ENCODE data around the gene CAPN9.
A peak's percentile ranks its signal among the peaks of the same experiment; 100 is the strongest.
"Not testable (repeated sequence)": the region's sequence is repeated elsewhere in the genome, so short reads cannot be mapped to it uniquely, and the experiment has no call there.

The CAPN9 gene

GRCh38 chr1:230746617-230747016, 571 bp upstream of the CAPN9 start:
- no peak for DNase-seq (ENCODE audit: low spot score)

DNA sequence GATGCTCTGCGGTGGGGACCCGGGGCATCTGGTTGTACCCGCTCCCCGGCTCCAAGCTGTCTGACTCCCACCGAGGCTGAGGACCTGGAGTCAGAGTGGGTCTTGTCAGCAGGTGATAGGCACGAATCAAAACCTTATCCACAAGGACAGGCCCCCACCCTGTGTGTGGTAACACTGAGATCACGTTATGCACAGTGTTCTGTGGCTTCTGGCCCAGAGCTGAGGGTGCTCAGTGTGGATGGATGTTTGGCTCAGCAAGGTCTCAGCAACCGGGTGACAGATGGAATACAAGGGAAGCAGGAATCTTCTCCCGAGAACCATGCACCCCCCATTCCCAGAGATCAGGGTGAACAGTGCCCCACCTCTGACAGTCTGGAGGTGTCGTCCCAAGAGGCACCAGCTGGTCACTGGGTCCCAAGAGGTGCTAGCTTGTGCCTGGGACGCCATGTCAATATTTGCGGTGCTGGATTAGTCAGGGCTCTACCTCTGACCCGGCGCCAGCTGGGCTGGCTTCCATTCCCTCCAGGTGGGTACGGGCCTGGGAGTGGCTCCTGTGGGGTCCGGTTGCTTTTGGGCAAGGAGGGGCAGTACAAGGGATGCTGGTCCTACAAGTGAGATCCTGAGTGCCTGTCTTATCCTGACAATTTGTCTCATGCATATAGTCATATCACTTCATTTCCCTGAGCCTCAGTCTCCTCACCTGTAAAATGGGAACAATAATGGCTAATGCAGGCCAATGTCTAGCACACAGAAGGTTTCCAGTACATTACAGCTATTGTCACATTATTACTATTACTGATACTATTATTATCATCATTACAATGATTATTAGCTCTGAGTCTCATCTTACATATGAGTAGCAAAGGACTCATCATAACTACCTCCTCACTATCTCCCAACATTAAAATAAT, 957 bp downstream of the CAPN9 start:
- DNase-seq (ENCODE audit: low spot score): no peak

GRCh38 chr1:230749150-230749549, 2.0 kb downstream of the CAPN9 start:
- DNase-seq (ENCODE audit: low spot score): no peak

GRCh38 chr1:230749635-230750034, 2.4 kb downstream of the CAPN9 start:
- DNase-seq (ENCODE audit: low spot score): no peak

DNA sequence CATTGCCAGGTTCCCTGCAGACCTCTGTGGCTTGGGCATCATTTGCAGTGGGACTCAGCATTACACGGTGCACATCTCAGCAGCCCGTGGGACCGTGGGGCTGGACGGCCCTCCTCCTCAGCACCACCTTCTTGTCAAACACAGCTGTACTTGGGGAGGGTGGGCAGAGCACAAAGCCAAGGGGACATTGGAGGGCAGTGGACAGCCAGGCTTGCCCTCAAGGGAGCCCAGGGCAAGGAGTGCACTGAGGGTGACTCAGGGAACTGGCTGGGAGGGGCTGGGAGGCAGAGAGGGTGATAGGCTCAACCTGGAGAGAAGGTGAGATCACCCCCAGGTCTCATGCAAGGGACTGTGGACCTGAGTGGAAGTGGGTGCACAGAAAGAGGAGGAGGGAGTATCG, 3.4 kb downstream of the CAPN9 start:
- DNase-seq (ENCODE audit: low spot score): no peak

DNA sequence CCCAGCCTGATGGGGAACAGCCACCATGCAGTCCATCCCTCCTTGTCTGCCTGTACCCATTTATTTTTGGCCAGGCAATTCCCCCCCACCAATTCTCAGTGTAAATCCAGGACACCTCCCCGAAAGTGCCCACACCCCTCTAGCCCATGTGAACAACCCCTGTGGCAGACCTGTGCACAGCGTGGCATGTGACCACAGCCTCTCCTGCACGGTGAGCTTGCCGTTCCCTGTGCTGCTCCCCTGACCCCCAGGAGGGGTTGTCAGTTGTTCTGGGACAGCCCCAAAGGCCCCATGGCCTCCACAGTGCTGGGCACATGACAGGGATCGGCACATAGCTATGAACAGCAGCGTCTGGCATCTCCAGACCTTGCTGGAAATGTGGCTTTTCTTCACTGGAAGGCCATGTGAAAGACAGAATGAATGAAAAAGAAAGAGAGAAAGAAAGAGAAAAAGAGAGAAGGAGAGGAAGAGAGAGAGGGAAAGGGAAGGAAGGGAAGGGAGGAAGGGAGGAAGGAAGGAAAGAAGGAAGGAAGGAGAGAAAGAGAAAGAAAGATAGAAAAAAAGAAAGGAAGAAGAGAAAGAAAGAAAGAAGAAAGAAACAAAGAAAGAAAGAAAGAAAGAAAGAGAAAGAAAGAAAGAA, 3.9 kb downstream of the CAPN9 start:
- no peak for DNase-seq (ENCODE audit: low spot score)

GRCh38 chr1:230752407-230752806, 5.2 kb downstream of the CAPN9 start:
- no peak for DNase-seq (ENCODE audit: low spot score)

- DNase-seq (ENCODE audit: low spot score): no peak
Measured at GRCh38 chr1:230753191-230753585, 6.0 kb downstream of the CAPN9 start.

- DNase-seq (ENCODE audit: low spot score): peak; percentile 51
Measured at GRCh38 chr1:230753586-230754251, 6.5 kb downstream of the CAPN9 start.

DNA sequence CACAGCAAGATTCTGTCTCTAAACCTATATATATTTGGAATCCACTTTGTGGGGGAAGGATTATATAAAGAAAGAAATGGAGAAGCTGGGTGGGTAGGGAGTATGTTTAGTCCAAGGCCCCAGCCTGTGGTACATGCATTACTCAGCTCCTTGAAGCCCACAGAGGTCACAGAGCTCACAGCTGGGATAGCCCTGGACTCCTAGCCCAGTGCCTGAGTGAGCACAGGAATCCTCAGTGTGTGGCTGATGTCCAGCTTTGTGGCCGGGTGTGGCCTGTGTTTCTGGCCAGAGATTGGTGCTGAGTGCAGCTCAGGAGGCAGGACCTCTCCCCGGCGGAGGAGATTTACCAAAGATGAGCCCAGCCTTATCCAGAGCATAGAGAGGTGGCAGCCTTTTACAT, 7.6 kb downstream of the CAPN9 start:
- DNase-seq (ENCODE audit: low spot score): peak; percentile 91

- DNase-seq (ENCODE audit: low spot score): no peak
Measured at GRCh38 chr1:230757856-230758708, 10.9 kb downstream of the CAPN9 start.

GRCh38 chr1:230758709-230759368, 11.7 kb downstream of the CAPN9 start:
- peak; percentile 50 for DNase-seq (ENCODE audit: low spot score)

DNA sequence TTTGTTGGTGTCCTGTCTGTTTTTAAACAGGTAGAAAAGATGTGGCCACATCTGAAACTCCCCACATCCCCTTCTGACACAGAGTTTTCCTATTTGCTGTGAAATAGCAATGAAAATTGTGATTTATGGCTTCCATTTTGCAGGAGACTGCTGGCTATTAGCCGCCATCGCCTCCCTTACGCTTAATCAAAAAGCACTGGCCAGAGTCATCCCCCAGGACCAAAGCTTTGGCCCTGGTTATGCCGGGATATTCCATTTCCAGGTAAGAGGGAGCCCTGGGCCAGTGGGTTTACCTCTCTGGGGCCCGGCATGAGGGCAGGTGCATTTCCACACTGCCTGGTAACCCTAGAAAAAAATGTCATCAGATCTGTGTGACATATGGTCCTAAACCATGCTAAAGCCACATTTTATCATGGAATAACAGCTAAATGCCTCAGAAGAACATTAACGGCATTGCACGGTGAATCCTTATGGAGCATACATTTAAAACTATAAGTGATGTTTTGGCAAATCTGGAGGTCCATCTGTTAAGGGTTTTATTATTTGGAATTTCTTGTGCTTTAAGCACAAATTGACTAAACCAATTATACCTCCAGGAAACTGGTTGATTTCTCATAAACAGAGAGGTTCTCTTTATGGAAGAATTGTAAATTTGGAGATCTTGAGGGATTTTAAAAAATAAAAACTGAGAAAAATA, 12.3 kb downstream of the CAPN9 start:
- DNase-seq (ENCODE audit: low spot score): no peak

GRCh38 chr1:230760360-230760827, 13.2 kb downstream of the CAPN9 start:
- DNase-seq (ENCODE audit: low spot score): no peak

DNA sequence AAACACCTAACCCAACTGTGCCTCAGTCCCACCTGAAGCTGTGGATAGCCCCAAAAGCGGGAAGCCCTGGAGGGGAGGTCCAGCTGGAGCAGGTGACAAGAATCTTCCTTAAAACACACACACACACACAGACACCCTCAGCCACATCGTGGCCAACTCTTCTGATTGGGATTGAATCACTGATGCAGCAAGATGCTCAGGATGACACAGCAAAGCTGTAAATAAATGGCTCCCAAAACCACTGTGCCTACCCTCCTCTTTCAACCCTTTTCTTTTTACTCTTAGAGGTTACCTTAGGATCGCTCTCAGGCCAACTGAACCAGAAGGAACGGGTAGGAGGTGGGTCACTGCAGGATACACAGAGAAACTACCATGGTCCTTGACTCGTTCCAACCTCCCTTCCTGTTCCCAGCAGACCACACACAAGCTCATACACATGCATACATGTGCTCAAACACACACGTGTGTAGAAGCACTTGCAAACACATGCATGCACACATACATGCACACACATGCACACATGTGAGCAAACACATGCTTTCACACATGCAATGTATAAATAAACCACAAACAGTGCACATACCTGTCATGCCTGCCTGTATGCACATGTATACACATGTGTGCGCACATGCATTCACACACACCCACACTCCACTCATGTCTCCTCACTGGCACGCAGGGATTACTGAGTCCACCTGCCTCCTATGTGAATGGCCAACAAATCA, 14.4 kb downstream of the CAPN9 start:
- DNase-seq (ENCODE audit: low spot score): no peak

GRCh38 chr1:230763927-230764591, 16.9 kb downstream of the CAPN9 start:
- no peak for DNase-seq (ENCODE audit: low spot score)

DNA sequence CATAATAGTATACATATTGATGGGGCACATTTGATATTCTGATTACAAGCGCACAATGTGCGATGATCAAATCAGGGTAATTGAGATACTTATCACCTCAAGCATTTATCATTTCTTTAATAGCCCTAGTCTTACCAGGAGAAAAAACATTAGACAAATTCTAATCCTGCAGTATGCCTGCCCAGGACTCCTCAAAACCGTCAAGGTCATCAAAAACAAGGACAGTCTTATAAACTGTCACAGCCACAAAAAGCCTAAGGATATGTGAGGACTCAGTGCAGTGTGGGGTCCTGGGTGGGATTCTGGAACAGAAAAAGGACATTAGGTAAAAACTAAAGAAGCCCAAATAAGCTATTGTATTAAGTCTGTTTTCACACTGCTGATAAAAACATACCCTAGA, 19.1 kb downstream of the CAPN9 start:
- DNase-seq (ENCODE audit: low spot score): no peak

- DNase-seq (ENCODE audit: low spot score): not testable (repeated sequence)
Measured at GRCh38 chr1:230767859-230768612, 20.8 kb downstream of the CAPN9 start.

All from AG20443 (cell line).